GM23338 (cell line): ENCODE results near the gene PCSK2. TPM values are rescaled to one million over a fixed set of nuclear protein-coding genes. Genes with fewer than 3 reads are reported as not detected.

ENCODE experiments used
- ATAC-seq: fragments of 200-7000 bp; cut with Tn5 transposase; 3 replicates; pipeline ENCODE4 v1.9.1; 2020
- DNase-seq: peaks from one replicate; pipeline ENCODE4 v3.0.0-alpha.2; 2015; ENCODE audit warnings: low spot score
- H2AFZ ChIP-seq: fragments of 200-600 bp; sonication (generic); 2 replicates; pipeline ENCODE4 v1.8.0; 2016; ENCODE audit warnings: antibody characterized with exemption, mild to moderate bottlenecking, moderate library complexity
- H3F3A ChIP-seq: fragments of 200-600 bp; sonication (generic); replicated peaks from 2 replicates; pipeline ENCODE4 v1.8.0; 2017; ENCODE audit warnings: antibody characterized with exemption, mixed run types, low read depth
- H3K27ac ChIP-seq: fragments of 200-600 bp; sonication (generic); 2 replicates; pipeline ENCODE4 v1.6.1; 2016; ENCODE audit warnings: low read depth
- H3K27me3 ChIP-seq: fragments of 200-600 bp; sonication (generic); 2 replicates; pipeline ENCODE4 v1.8.0; 2016; ENCODE audit warnings: mild to moderate bottlenecking, mixed run types, moderate library complexity; ENCODE audit not compliant: insufficient read depth
- H3K36me3 ChIP-seq: fragments of 200-600 bp; sonication (generic); 2 replicates; pipeline ENCODE4 v1.8.0; 2016; ENCODE audit warnings: mild to moderate bottlenecking; ENCODE audit not compliant: insufficient read depth
- H3K4me1 ChIP-seq: fragments of 200-600 bp; sonication (generic); 2 replicates; pipeline ENCODE4 v1.8.0; 2016; ENCODE audit warnings: mild to moderate bottlenecking, moderate library complexity; ENCODE audit not compliant: insufficient read depth
- H3K4me2 ChIP-seq: fragments of 200-600 bp; sonication (generic); 2 replicates; pipeline ENCODE4 v1.7.1; 2017; ENCODE audit warnings: mixed run types
- H3K4me3 ChIP-seq: fragments of 200-600 bp; sonication (generic); 2 replicates; pipeline ENCODE4 v1.6.1; 2016; ENCODE audit warnings: mixed run types
- H3K79me2 ChIP-seq: fragments of 200-600 bp; sonication (generic); replicated peaks from 2 replicates; pipeline ENCODE4 v1.8.0; 2017; ENCODE audit warnings: mild to moderate bottlenecking; ENCODE audit not compliant: insufficient read depth
- H3K9me2 ChIP-seq: fragments of 200-600 bp; sonication (generic); 2 replicates; pipeline ENCODE4 v1.8.0; 2017; ENCODE audit not compliant: insufficient read depth
- H4K20me1 ChIP-seq: fragments of 200-600 bp; sonication (generic); replicated peaks from 2 replicates; pipeline ENCODE4 v1.8.0; 2017; ENCODE audit warnings: mild to moderate bottlenecking; ENCODE audit not compliant: insufficient read depth
- H3K27ac Mint-ChIP-seq: 2 replicates; pipeline ENCODE4 v1.8.0; 2020; ENCODE audit warnings: inconsistent platforms, mild to moderate bottlenecking, moderate library complexity, mixed read lengths
- H3K27me3 Mint-ChIP-seq: 3 replicates; pipeline ENCODE4 v1.8.0; 2022; ENCODE audit warnings: low read depth, mild to moderate bottlenecking, moderate library complexity, mixed read lengths, inconsistent platforms; ENCODE audit not compliant: insufficient read depth, poor library complexity
- H3K36me3 Mint-ChIP-seq: 3 replicates; pipeline ENCODE4 v1.8.0; 2021; ENCODE audit warnings: low read depth, mild to moderate bottlenecking, inconsistent platforms, moderate library complexity, mixed read lengths
- H3K4me1 Mint-ChIP-seq: 3 replicates; pipeline ENCODE4 v1.8.0; 2020; ENCODE audit warnings: mild to moderate bottlenecking, inconsistent platforms, mixed read lengths
- H3K4me3 Mint-ChIP-seq: 3 replicates; pipeline ENCODE4 v1.8.0; 2021; ENCODE audit warnings: moderate library complexity, mild to moderate bottlenecking, inconsistent platforms, mixed read lengths
- H3K9me3 Mint-ChIP-seq: 3 replicates; pipeline ENCODE4 v1.8.0; 2020; ENCODE audit warnings: moderate library complexity, mild to moderate bottlenecking, inconsistent platforms, mixed read lengths
- CREB1 ChIP-seq: fragments of 250-450 bp; sonication (Bioruptor Pico); IDR thresholded peaks from 2 replicates; pipeline ENCODE4 v1.5.0; 2020; ENCODE audit warnings: low read depth, mild to moderate bottlenecking, moderate library complexity
- CTCF ChIP-seq, 2 experiments: fragments of 200-600 bp in 1 of 2; sonication (generic) in 1 of 2; conservative IDR thresholded peaks; 2 replicates each; pipeline versions ENCODE4 v1.5.1 to v1.6.1; 2016 to 2017; ENCODE audit warnings: antibody characterized with exemption in 2 of 2, low read depth in 2 of 2, mild to moderate bottlenecking in 2 of 2, moderate library complexity in 1 of 2
- ETS1 ChIP-seq: IDR thresholded peaks from 2 replicates; pipeline ENCODE4 v1.6.1; 2016; ENCODE audit warnings: antibody characterized with exemption
- EZH2 ChIP-seq: fragments of 200-600 bp; sonication (generic); IDR thresholded peaks from one replicate; pipeline ENCODE4 v1.8.0; 2017; ENCODE audit warnings: antibody characterized with exemption, mild to moderate bottlenecking, low read depth; ENCODE audit not compliant: unreplicated experiment
- EZH2phosphoT487 ChIP-seq: fragments of 200-600 bp; sonication (generic); IDR thresholded peaks from one replicate; pipeline ENCODE4 v1.8.1; 2018; ENCODE audit warnings: antibody characterized with exemption; ENCODE audit not compliant: unreplicated experiment
- JUNB ChIP-seq: IDR thresholded peaks from one replicate; pipeline ENCODE4 v1.6.1; 2016; ENCODE audit warnings: antibody characterized with exemption; ENCODE audit not compliant: unreplicated experiment
- NANOG ChIP-seq: IDR thresholded peaks from 2 replicates; pipeline ENCODE4 v1.6.1; 2016; ENCODE audit warnings: antibody characterized with exemption, borderline replicate concordance
- POLR2AphosphoS5 ChIP-seq: IDR thresholded peaks from 2 replicates; pipeline ENCODE4 v1.6.1; 2016; ENCODE audit warnings: antibody characterized with exemption, low read depth
- REST ChIP-seq: IDR thresholded peaks from one replicate; pipeline ENCODE4 v1.6.1; 2018; ENCODE audit warnings: antibody characterized with exemption; ENCODE audit not compliant: unreplicated experiment
- STAT1 ChIP-seq: IDR thresholded peaks from one replicate; pipeline ENCODE4 v1.6.1; 2016; ENCODE audit warnings: antibody characterized with exemption; ENCODE audit not compliant: unreplicated experiment
- ZNF114 ChIP-seq: fragments of 250-450 bp; sonication (Bioruptor Pico); IDR thresholded peaks from 2 replicates; pipeline ENCODE4 v1.5.0; 2020; ENCODE audit warnings: mild to moderate bottlenecking, moderate library complexity
- ZNF331 ChIP-seq: fragments of 250-450 bp; sonication (Bioruptor Pico); IDR thresholded peaks from 2 replicates; pipeline ENCODE4 v1.5.0; 2020; ENCODE audit warnings: low read depth, mild to moderate bottlenecking, moderate library complexity
- polyA plus RNA-seq: library from polyadenylated mRNA; unstranded; fragments of >200 nt; fragmentation: Nextera tagmentation; extraction: Ambion mirVana; gene quantifications from 2 replicates; pipeline ENCODE4 v1.2.1, GENCODE V29; 2016
- total RNA-seq: library from RNA; depleted of rRNA; stranded (reverse); fragments of >200 nt; shearing (Covaris generic); gene quantifications from 2 replicates; pipeline ENCODE4 v1.2.3, GENCODE V29; 2014

Gene PCSK2
- total and polyA plus RNA-seq, 2 experiments from 2014 or later: 0.37 to 1.1 TPM

- TF ChIP-seq POLR2AphosphoS5: no peak
- no peak for TF ChIP-seq JUNB
- TF ChIP-seq ZNF114 (CRISPR knock-in tag): no peak
- no peak for TF ChIP-seq NANOG
- TF ChIP-seq EZH2: no peak
Measured at GRCh38 chr20:17461941-17462340, 235.1 kb downstream of the PCSK2 start (continued).

- H3F3A ChIP-seq: no peaks in the 10 kb centered on the region
- Mint-ChIP-seq H3K4me3 (no peak overlapping the region), H3K27ac (no peak overlapping the region), H3K9me3 (no peaks in the 10 kb centered on the region), H3K4me1 (no peaks in the 10 kb centered on the region), H3K27me3 (no peaks in the 10 kb centered on the region), H3K36me3 (no peaks in the 10 kb centered on the region)
- no peak overlapping the region for H2AFZ ChIP-seq
- no peaks in the 10 kb centered on the region for H3K27me3 ChIP-seq
- H4K20me1 ChIP-seq: no peaks in the 10 kb centered on the region
- H3K4me1 ChIP-seq: no peaks in the 10 kb centered on the region
- DNase-seq: no peak
- H3K4me2 ChIP-seq: no peak overlapping the region
- no peak for TF ChIP-seq POLR2AphosphoS5
- no peak overlapping the region for H3K27ac ChIP-seq
- H3K9me2 ChIP-seq: peaks cover 8% of the 10 kb centered on the region
- no peaks in the 10 kb centered on the region for H3K79me2 ChIP-seq
- no peaks in the 10 kb centered on the region for H3K36me3 ChIP-seq
- ATAC-seq: no peak
- no peak overlapping the region for H3K4me3 ChIP-seq
Measured at GRCh38 chr20:17463711-17464110, 236.9 kb downstream of the PCSK2 start.

- ATAC-seq (no peak), DNase-seq (no peak)
- H2AFZ ChIP-seq: no peak overlapping the region
- H3K27ac ChIP-seq: no peak overlapping the region
- H3K4me2 ChIP-seq: no peak overlapping the region
- H3K79me2 ChIP-seq: no peaks in the 10 kb centered on the region
- Mint-ChIP-seq H3K27me3 (no peaks in the 10 kb centered on the region), H3K4me3 (no peak overlapping the region), H3K27ac (no peak overlapping the region), H3K4me1 (no peaks in the 10 kb centered on the region), H3K36me3 (no peaks in the 10 kb centered on the region), H3K9me3 (no peaks in the 10 kb centered on the region)
- peaks cover 8% of the 10 kb centered on the region for H3K9me2 ChIP-seq
- H4K20me1 ChIP-seq: no peaks in the 10 kb centered on the region
- H3K36me3 ChIP-seq: no peaks in the 10 kb centered on the region
- H3F3A ChIP-seq: no peaks in the 10 kb centered on the region
- no peaks in the 10 kb centered on the region for H3K27me3 ChIP-seq
- no peaks in the 10 kb centered on the region for H3K4me1 ChIP-seq
- no peak overlapping the region for H3K4me3 ChIP-seq
- TF ChIP-seq NANOG (no peak), ETS1 (no peak), POLR2AphosphoS5 (no peak), EZH2phosphoT487 (no peak), CTCF (conservative IDR thresholded peaks at IDR 0.05; ENCODE audit: low read depth in 2 of 2) (no peak), CREB1 (CRISPR knock-in tag) (no peak), JUNB (no peak), EZH2 (no peak), STAT1 (no peak), ZNF114 (CRISPR knock-in tag) (no peak), ZNF331 (CRISPR knock-in tag) (no peak), REST (no peak)
Measured at GRCh38 chr20:17465236-17465635, 238.4 kb downstream of the PCSK2 start.
